Suprapubic skin (tissue), 3 donors: Measurements from ENCODE around the gene CPTP.

Source experiments
- CTCF ChIP-seq, 2 donors: fragments of 200-600 bp in 1 of 2; fragments of 450-650 bp in 1 of 2; sonication (generic) in 1 of 2; IDR thresholded peaks; one replicate each; pipeline ENCODE4 v1.5.1; 2016 to 2019; ENCODE audit warnings: antibody characterized with exemption in 2 of 2, mild to moderate bottlenecking in 1 of 2, moderate library complexity in 1 of 2
- POLR2A ChIP-seq, 2 donors: fragments of 450-650 bp; IDR thresholded peaks; one replicate each; pipeline ENCODE4 v1.6.1; 2017; ENCODE audit warnings: antibody characterized with exemption in 2 of 2, mild to moderate bottlenecking in 2 of 2, moderate library complexity in 2 of 2

GRCh38 chr1:1309251-1310108 lies 15.1 kb upstream of the CPTP start:
- TF ChIP-seq CTCF (IDR thresholded peaks at IDR 0.05) (no peak), POLR2A (IDR thresholded peaks at IDR 0.05) (no peak)
